GM21390 (cell line): ENCODE measurements around the gene SGMS1.

Experiments
- ATAC-seq: cut with Tn5 transposase; IDR thresholded peaks from one replicate; pipeline ENCODE4 v1.9.1; 2021; ENCODE audit not compliant: unreplicated experiment

The SGMS1 gene

GRCh38 chr10:50636618-50637579 lies 13.1 kb upstream of the SGMS1 start:
- ATAC-seq, result peak; percentile 97

DNA sequence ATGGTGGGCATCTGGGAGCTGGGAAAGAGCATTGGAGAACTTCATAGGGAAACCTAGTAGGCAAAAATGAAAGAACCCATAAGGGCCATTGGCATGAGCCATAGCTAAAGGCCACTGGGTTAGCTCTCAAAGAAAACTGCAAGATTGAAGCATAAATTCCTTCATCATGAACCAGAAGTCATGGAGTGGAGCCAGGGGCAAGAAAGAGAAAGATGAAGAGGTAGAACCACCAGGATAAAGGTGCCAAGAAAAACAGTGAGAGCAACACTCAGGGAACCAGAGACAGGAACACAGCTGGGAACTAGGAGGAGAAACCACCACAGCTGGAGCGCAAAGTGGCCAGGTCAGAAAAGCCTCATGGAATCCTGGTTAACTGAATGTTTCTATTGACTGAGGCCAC lies 11.5 kb upstream of the SGMS1 start:
- ATAC-seq, result no peak

DNA sequence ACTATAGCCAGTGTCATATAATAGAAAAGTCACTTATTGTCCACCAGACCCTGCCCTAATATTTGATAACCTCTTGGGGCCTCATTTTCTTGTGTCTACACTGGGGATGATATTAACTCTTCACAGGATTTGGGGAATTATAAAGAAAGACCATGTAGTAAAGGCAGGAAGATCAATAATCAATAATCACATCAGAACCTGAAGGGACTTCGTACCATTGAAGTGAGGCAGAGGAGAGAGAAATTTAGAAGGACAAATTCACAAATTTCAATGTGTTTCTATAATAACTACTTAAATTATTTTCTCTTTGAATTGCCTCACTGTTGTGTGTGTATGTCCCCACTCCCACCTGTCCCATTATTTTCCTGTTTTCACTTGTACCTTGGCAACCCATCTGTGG lies 10.7 kb upstream of the SGMS1 start:
- no peak for ATAC-seq

DNA sequence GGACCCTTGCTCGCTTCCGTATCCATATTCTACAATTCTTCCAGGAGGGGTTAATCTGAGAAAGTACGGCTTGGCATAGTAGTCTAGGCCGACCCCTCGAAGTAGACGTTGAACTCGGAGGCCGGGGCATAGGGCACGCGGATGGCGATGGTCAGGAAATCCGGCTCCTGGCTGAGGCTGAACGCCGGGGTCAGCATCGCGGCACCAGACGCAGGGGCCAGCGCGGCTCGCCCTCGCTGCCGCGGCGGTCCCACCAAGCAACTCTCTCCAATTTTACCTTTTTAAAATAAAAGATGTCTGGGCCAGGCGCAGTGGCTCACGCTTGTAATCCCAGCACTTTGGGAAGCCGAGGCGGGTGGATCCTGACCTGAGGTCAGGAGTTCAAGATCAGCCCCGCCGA lies 7.3 kb upstream of the SGMS1 start:
- ATAC-seq, result no peak

- no peak for ATAC-seq
Measured at GRCh38 chr10:50629495-50630122, 5.9 kb upstream of the SGMS1 start.

DNA sequence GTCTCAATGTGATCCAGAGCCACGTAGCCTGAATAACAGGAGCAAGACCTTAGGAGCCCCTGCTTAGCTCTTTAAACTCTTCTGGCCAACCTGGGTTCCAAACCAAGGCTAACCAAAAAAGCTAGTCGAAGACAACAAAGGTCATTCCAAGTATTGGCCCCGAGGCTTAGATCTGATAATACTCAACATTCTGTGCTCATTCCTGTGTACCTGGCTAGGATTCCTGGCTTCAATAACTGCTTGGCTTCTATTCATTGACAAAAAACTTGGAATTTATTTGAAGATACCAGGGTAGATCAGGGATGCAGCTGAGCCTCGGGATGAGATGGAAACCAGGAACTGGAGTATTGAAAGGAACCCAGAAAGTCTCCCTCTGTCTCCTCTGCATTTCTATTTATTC lies 4.1 kb upstream of the SGMS1 start:
- ATAC-seq, result no peak

DNA sequence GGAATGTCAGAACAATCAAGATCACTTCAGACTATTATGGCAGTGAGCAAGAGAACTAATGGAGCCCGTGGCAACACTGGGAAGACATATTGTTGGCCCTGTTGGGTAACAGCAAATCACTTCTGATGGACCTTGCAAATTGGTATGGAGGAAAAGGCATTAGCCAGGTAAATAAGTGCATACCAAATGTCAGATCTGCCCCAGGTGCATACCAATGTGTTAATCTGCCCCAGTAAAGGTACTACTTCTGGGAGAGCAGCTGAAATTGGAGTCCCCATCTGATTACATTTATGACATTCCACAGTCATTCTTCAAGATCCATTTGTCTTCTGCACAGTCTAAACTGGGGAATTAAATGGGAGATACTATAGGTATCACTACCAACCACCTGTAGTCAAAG lies 3.7 kb upstream of the SGMS1 start:
- no peak for ATAC-seq

DNA sequence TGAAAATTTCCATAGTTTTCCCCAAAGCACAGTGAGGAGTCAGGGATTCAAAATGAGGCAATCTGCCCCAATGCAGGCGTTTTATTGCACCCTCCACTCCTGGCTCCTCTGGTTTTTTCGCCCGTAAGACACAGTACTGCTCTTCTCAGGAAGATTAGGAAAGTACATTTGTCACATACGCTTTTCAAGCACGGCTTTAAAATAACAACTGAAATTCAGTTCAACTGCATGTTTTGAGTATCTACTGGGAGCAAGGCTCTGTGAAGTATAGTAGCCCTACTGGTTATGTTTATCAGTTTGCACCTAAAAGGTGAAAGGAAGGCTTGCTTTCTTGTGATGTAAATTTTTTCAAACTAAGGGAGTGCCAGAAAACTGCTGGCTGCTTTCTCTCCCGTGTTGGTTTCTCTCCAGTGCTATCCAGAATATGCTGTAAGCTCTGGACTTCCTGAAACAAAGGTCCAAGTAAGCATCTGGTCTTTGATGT lies 1.9 kb upstream of the SGMS1 start:
- no peak for ATAC-seq

DNA sequence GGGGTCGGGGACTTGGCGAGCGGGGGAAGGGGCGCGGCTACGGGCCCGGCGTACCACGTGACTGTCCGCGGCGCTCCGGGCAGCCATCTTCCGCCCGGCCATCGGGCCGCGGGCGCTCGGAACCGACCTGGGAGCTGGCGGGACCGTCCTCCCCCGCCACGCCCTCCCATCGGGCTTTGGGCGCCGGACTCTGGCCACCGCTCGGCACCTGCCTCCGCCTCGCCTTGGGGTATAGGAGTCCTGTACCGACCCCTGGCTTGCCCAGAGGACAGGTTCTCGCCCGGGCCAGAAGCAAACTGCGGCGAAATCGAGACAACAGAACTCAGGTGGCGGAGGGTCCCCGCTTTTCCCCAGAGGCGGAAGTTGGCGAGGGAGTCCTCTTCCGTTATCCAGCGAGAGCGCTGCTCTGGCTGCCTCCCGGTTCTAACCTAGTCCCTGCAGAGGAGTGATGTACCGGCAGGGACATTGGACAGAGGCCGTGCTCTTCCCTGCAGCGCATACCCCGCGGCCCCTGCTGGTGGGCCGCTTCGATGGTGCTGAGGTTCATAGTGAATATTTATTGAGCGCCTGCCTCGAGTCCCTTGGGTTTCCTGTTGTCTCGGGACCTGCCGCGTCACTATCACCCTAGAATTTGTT lies 1.2 kb upstream of the SGMS1 start:
- ATAC-seq, result peak; percentile 41

- ATAC-seq, result peak; percentile 53
Measured at GRCh38 chr10:50624413-50624865, 683 bp upstream of the SGMS1 start.

- peak; percentile 5 for ATAC-seq
Measured at GRCh38 chr10:50622706-50623662, 772 bp downstream of the SGMS1 start.

DNA sequence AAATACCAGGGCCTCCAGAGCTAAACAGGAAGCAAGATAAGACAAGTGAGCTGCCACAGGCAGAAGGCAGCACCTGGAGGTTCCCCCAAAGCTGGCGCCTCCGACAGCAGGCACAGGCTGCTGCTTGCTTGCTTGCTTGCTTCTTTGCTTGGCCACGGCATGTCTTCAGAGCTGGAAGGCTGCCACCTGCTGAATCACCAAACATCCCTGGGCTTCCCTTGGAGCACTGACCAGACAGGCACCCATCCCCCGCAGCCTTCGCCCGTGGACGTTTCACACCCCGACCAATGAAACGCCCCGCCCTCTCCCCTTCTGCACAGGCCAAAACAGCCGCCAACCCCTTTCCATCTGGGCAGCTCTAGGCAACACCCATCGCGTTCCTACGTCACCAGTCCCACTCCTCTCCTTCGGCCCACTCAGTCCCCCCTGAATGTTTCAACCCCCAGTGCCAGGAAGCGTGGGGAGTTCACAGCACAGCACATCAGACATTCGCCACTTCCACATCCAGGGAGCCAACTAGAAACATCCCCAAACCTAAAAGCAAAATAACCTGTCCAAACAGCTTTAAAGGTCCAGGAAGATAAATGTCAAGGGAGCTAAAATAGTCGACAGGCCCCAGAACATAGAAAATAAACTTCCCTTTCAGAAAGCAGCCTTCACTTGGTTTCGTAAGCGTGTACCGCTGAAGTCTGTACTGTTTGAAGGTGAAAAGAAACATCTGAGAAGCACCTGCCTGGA lies 1.6 kb downstream of the SGMS1 start:
- ATAC-seq, result peak; percentile 25

DNA sequence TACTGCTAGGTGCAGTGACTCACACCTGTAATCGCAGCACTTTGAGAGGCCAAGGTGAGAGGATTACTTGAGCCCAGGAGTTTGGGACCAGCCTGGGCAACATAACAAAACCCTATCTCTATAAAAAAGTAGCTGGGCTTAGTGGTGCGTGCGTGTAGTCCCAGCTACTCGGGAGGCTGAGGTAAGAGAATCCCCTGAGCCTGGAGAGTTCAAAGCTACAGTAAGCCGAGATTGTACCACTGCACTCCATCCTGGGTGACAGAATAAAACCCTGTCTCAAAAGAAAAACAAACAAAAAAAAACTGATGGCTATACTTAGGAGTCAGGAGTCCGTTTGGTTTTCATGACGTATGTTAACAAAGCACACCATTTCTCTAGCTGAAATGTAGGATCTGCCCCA lies 2.9 kb downstream of the SGMS1 start:
- ATAC-seq, result no peak

DNA sequence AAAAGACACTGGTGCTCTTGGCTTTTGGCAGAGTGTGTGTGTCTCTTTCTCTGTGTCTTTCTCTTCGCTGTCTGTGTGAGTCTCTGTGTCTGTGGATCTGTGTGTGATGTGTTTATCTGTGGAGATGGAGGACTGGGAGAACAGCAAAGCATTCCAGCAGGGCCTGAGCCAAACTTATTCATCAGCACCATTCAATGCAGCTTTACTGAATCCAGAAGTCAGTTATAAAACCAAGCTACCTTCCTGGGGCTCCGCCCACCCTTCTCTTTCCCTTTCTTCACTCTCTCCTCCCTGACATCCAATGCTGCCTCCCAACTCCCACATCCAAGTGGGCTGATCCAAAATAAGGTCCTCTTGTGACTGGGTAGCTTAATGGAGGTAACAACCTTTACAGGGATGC lies 3.9 kb downstream of the SGMS1 start:
- ATAC-seq, result no peak

DNA sequence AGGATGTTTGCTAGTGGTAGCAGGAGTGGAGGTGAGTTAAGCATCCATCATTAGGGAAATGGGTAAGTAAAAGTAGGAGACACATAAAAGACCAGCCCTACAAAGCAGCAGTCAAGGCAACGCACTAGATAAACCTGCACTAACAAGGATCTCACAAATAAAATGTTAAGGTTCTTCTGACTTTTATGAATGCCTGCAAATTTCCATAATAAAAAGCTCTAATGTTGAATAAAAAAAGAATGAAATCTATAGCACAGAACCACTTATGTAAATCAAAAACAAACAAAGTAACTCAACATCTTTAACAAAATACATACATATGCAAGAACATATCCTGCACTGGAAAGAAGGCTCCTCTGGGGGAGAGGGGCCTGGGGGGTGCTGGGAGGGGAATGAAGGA lies 4.6 kb downstream of the SGMS1 start:
- ATAC-seq, result no peak

DNA sequence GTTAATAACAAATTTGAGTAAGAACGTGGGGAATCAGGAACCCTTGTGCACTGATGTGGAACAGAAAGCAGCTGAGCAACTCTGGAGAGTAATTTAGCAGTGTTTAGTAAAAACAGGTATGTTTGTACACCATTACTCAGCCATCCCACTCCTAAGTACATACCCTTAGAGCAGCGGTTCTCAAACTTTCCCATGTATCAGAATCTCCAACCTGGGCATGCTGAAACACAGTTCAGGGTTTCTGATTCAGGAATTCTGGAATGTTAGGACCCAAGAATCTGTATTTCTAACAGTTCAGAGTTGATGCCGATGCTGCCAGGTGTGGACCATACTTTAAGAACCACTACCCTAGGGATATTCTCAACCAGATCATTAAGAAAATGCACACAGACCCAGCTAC lies 5.1 kb downstream of the SGMS1 start:
- ATAC-seq, result no peak

GRCh38 chr10:50615658-50616057 lies 8.1 kb downstream of the SGMS1 start:
- no peak for ATAC-seq

DNA sequence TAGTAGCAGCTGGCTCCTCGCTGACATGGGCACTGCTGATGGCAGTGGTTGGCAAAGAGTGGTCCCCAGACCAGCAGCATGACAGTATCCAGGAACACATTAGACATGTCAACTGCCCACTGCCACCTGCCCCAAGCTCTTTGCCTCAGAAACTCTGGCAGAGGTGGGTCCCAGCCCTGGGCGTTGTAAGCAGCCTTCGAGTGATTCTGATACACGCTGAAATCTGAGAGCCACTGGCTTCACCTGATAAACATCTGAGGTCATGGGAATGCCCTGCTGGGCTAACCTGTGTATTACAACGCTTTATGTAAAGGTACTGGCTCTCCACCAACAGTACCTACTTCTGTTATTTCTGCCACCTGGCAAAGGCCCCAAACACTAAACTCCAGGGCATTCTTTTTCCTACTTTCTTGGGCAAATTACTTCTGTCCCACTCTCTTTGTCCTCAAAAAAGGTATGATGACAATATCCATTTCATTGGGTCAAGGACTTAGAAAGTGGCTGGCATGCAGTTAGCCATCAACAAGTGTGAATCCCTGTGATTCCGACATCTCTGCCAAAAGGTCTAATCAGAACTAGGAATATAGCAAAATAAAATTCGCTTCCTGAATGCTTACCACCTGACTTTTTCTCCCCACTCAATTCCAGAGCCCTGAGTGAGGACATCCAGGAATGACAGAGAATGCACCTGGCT lies 9.2 kb downstream of the SGMS1 start:
- ATAC-seq, result peak; percentile 38

DNA sequence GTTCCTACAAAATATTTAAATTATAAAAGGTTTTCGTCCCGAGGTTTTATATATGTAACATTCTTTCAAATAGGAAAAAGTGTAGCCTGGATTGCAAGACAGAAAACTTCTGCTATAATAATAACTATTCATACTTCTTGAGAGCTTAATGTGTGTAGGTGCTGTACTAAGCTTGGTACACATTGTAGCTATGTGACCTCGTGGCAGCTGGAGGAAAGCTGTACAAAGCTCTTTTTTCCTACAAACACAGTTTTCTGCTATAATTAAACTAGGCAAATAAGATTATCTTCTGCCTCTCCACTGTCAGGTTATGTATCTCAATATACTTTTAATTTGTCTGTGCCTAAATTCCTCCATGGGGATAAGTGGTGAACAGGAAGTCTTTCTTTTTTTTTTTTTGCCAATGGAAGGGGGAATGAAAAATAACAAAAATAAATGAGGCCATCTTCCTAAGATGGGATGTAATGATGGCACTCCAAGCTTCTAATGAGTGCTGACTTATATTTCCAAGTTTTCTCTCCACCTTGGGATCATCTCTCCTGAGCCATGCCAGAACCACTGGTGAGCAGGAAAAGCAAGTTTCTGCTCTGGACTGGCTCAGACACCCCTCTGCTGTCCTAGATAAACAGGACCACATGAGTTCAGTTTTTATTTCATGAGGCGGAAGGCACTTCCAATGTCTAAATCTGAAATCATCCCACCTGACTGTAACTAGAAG lies 9.9 kb downstream of the SGMS1 start:
- no peak for ATAC-seq
